WERI-Rb-1 (cell line): Measurements from ENCODE around the gene WNT2B.

Source experiments
- DNase-seq: peaks from one replicate; pipeline ENCODE4 v3.0.0-alpha.2; 2020
- H3K27ac ChIP-seq: fragments of 250-450 bp; sonication (Bioruptor Pico); 2 replicates; pipeline ENCODE4 v1.5.1; 2020; ENCODE audit warnings: mild to moderate bottlenecking, moderate library complexity
- H3K27me3 ChIP-seq: fragments of 250-450 bp; sonication (Bioruptor Pico); 2 replicates; pipeline ENCODE4 v1.5.1; 2021; ENCODE audit warnings: mild to moderate bottlenecking, low read depth, moderate library complexity; ENCODE audit not compliant: insufficient read depth, severe bottlenecking
- H3K36me3 ChIP-seq: fragments of 250-450 bp; sonication (Bioruptor Pico); 2 replicates; pipeline ENCODE4 v1.5.1; 2020; ENCODE audit warnings: mild to moderate bottlenecking, moderate library complexity
- H3K4me3 ChIP-seq: 2 replicates; pipeline ENCODE4 v1.5.1; 2011; ENCODE audit warnings: low read depth, mild to moderate bottlenecking, control low read depth, low read length
- H3K9me3 ChIP-seq: fragments of 250-450 bp; sonication (Bioruptor Pico); 2 replicates; pipeline ENCODE4 v1.5.1; 2021; ENCODE audit warnings: mild to moderate bottlenecking, moderate library complexity; ENCODE audit not compliant: severe bottlenecking
- TF ChIP-seq, protein P1 (sequence below): IDR thresholded peaks from 2 replicates; pipeline ENCODE4 v1.5.1; 2011; ENCODE audit warnings: low read depth, mild to moderate bottlenecking, control low read depth, inconsistent platforms, low read length

Gene WNT2B

GRCh38 chr1:112509660-112510178, 954 bp downstream of the WNT2B start:
- H3K36me3 ChIP-seq: no peaks in the 10 kb centered on the region
- no peak overlapping the region for H3K27ac ChIP-seq
- no peak overlapping the region for H3K4me3 ChIP-seq
- DNase-seq: no peak
- H3K9me3 ChIP-seq: no peaks in the 10 kb centered on the region
- TF ChIP-seq, protein P1, sequence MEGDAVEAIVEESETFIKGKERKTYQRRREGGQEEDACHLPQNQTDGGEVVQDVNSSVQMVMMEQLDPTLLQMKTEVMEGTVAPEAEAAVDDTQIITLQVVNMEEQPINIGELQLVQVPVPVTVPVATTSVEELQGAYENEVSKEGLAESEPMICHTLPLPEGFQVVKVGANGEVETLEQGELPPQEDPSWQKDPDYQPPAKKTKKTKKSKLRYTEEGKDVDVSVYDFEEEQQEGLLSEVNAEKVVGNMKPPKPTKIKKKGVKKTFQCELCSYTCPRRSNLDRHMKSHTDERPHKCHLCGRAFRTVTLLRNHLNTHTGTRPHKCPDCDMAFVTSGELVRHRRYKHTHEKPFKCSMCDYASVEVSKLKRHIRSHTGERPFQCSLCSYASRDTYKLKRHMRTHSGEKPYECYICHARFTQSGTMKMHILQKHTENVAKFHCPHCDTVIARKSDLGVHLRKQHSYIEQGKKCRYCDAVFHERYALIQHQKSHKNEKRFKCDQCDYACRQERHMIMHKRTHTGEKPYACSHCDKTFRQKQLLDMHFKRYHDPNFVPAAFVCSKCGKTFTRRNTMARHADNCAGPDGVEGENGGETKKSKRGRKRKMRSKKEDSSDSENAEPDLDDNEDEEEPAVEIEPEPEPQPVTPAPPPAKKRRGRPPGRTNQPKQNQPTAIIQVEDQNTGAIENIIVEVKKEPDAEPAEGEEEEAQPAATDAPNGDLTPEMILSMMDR: no peak
- H3K27me3 ChIP-seq: no peaks in the 10 kb centered on the region

DNA sequence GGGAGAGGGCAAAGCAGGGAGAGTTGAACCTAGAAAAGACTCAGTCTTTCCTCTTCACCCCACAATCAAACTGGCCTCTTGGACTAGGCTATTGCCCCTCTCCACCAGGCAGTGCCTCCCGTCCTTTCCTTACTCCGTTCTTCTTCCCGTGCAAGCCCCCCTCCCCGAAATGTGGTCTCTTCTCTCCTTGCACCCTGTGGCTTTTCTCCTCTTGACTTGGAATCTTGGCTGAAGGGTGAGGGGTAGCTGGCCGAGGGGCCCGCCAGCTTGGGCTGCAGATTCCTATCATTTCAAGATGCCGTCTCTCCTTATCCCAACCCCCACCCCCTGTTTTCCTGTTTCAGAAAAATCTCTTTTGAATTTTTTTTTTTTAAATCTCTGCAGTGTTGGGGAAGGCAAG, 1.6 kb downstream of the WNT2B start:
- TF ChIP-seq, protein P1: no peak
- Histone ChIP-seq H3K36me3 (no peaks in the 10 kb centered on the region), H3K9me3 (no peaks in the 10 kb centered on the region), H3K4me3 (no peak overlapping the region), H3K27me3 (no peaks in the 10 kb centered on the region), H3K27ac (no peak overlapping the region)
- DNase-seq: no peak

DNA sequence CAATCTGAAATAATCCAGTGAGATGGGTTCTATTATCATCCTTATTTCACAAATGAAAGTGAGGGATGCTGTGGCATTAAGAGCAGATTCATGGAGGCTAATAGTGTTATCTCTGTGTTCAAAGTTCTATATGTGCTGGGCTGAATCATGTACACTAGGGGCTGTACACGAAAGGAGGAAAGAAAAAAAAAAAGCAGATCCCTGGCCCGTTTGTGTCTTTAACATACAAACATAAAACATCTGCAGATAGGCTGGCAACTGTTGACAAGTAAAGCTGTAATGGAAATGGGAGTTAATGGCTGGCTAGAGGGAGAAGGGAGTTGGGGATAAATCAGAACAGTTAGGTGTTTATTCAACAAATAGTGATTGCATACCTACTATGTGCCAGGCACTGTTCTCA, 3.1 kb downstream of the WNT2B start:
- no peak for DNase-seq
- no peaks in the 10 kb centered on the region for H3K9me3 ChIP-seq
- H3K27ac ChIP-seq: no peak overlapping the region
- no peaks in the 10 kb centered on the region for H3K27me3 ChIP-seq
- no peak overlapping the region for H3K4me3 ChIP-seq
- TF ChIP-seq, protein P1: no peak
- no peaks in the 10 kb centered on the region for H3K36me3 ChIP-seq

- H3K9me3 ChIP-seq: no peaks in the 10 kb centered on the region
- H3K27me3 ChIP-seq: no peaks in the 10 kb centered on the region
- no peak overlapping the region for H3K4me3 ChIP-seq
- no peaks in the 10 kb centered on the region for H3K36me3 ChIP-seq
- TF ChIP-seq, protein P1: no peak
- H3K27ac ChIP-seq: no peak overlapping the region
- DNase-seq: no peak
Observed at GRCh38 chr1:112513112-112513870, 4.5 kb downstream of the WNT2B start.

GRCh38 chr1:112514901-112515300, 6.1 kb downstream of the WNT2B start:
- no peak for DNase-seq
- Histone ChIP-seq H3K4me3 (no peak overlapping the region), H3K36me3 (no peaks in the 10 kb centered on the region), H3K27ac (no peak overlapping the region), H3K9me3 (no peaks in the 10 kb centered on the region), H3K27me3 (no peaks in the 10 kb centered on the region)
- TF ChIP-seq, protein P1: no peak
